Uterus (tissue), 2 donors: ENCODE data around the gene PPM1J.
A peak's percentile ranks its signal among the peaks of the same experiment; 100 is the strongest.

ENCODE experiments used
- CTCF ChIP-seq, 4 experiments: fragments of 200-600 bp in 2 of 4; fragments of 450-650 bp in 2 of 4; sonication (generic) in 2 of 4; IDR thresholded peaks; one replicate each; pipeline ENCODE4 v1.5.1; 2016 to 2019; ENCODE audit warnings: antibody characterized with exemption in 4 of 4, mild to moderate bottlenecking in 2 of 4, moderate library complexity in 1 of 4
- POLR2A ChIP-seq, 2 donors: fragments of 450-650 bp; IDR thresholded peaks; one replicate each; pipeline ENCODE4 v1.6.1; 2016; ENCODE audit warnings: antibody characterized with exemption in 2 of 2, mild to moderate bottlenecking in 1 of 2, moderate library complexity in 1 of 2

DNA sequence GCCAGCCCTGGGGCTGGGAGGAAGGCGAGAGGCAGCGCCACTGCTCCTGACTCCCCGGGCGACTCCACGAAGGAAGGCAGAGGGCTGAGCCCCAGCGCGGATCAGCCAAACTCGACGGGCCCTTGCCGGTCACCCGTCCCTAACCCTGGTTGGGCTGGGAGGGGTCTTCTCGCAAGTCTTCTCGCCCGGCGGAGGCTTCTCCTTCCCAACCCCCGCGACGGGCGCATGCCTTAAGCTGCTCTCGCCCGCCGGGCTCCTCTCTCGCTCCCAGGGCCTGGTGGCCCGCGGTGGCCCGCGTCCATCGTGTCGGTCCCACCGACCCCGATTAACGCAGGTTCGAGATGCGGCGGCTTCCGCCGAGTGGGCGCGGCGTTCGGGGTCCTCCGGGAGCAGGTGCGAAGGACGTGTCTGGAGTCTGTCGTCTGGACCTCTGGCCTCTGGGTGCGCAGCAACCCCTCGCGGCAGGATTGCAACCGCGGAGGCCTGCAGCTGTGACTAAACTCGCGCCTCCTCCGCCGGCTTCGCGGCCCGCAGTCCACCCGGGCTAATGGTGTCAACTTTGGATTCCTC lies 29.0 kb upstream of the PPM1J start:
- TF ChIP-seq CTCF (IDR thresholded peaks at IDR 0.05) (peak in 3 of 4 experiments; percentile 35 to 37 (median 35)), POLR2A (IDR thresholded peaks at IDR 0.05) (no peak)
